WTC11 (cell line): ENCODE results near the gene FAS. TPM values are rescaled to one million over a fixed set of nuclear protein-coding genes. Genes with fewer than 3 reads are reported as not detected.

ENCODE experiments used
- ATAC-seq: fragments of 200-7000 bp; cut with Tn5 transposase; 2 replicates; pipeline ENCODE4 v1.10.0; 2021; ENCODE audit warnings: mild to moderate bottlenecking, moderate library complexity
- CTCF ChIA-PET: fragments of 300-600 bp; sonication (Branson Sonifier 250); formaldehyde crosslinking; loops from one replicate; lab custom pipeline; 2021; ENCODE audit warnings: antibody characterized with exemption; lab: Charles Lee
- POLR2A ChIA-PET: fragments of 350-600 bp; sonication (Branson Sonifier 250); formaldehyde crosslinking; loops from one replicate; lab custom pipeline; 2021; ENCODE audit warnings: antibody characterized with exemption; lab: Charles Lee
- DNase-seq: peaks from one replicate; pipeline ENCODE4 v3.0.0; 2021; ENCODE audit warnings: low spot score
- H3K27ac Mint-ChIP-seq: 2 replicates; pipeline ENCODE4 v1.8.0; 2021; ENCODE audit warnings: mixed read lengths
- H3K27me3 Mint-ChIP-seq: 2 replicates; pipeline ENCODE4 v1.8.0; 2021; ENCODE audit warnings: low read depth, mild to moderate bottlenecking, moderate library complexity, mixed read lengths
- H3K36me3 Mint-ChIP-seq: 2 replicates; pipeline ENCODE4 v1.8.0; 2021; ENCODE audit warnings: mixed read lengths
- H3K4me1 Mint-ChIP-seq: 2 replicates; pipeline ENCODE4 v1.8.0; 2022; ENCODE audit warnings: mixed read lengths
- H3K4me3 Mint-ChIP-seq: 2 replicates; pipeline ENCODE4 v1.8.0; 2021; ENCODE audit warnings: mild to moderate bottlenecking, moderate library complexity, mixed read lengths
- H3K9me3 Mint-ChIP-seq: 2 replicates; pipeline ENCODE4 v1.8.0; 2021; ENCODE audit warnings: mixed read lengths
- ETV6 ChIP-seq: sonication (generic); formaldehyde crosslinking; IDR thresholded peaks from 2 replicates; pipeline ENCODE4 v1.8.1; 2022; ENCODE audit warnings: mild to moderate bottlenecking, missing genetic modification reagents
- FOXP4 ChIP-seq: sonication (generic); formaldehyde crosslinking; IDR thresholded peaks from 2 replicates; pipeline ENCODE4 v1.8.0; 2022; ENCODE audit warnings: mild to moderate bottlenecking, missing genetic modification reagents
- GABPB1 ChIP-seq: sonication (generic); formaldehyde crosslinking; IDR thresholded peaks from 2 replicates; pipeline ENCODE4 v1.8.1; 2023; ENCODE audit warnings: mild to moderate bottlenecking, missing genetic modification reagents
- MXD4 ChIP-seq: fragments of 250-450 bp; sonication (Bioruptor Pico); IDR thresholded peaks from 2 replicates; pipeline ENCODE4 v1.8.0; 2021; ENCODE audit warnings: mild to moderate bottlenecking, moderate library complexity, borderline replicate concordance
- PRDM15 ChIP-seq: sonication (generic); formaldehyde crosslinking; IDR thresholded peaks from 2 replicates; pipeline ENCODE4 v1.8.0; 2022; ENCODE audit warnings: missing genetic modification reagents
- RELA ChIP-seq: sonication (generic); formaldehyde crosslinking; IDR thresholded peaks from 2 replicates; pipeline ENCODE4 v1.8.1; 2022; ENCODE audit warnings: missing genetic modification reagents, mild to moderate bottlenecking, borderline replicate concordance
- RORB ChIP-seq: fragments of 250-450 bp; sonication (Bioruptor Pico); IDR thresholded peaks from 2 replicates; pipeline ENCODE4 v1.9.0; 2021; ENCODE audit warnings: mild to moderate bottlenecking
- TCF7 ChIP-seq: sonication (generic); formaldehyde crosslinking; IDR thresholded peaks from 2 replicates; pipeline ENCODE4 v1.8.0; 2022; ENCODE audit warnings: mild to moderate bottlenecking, low read depth, missing genetic modification reagents, moderate library complexity
- TEAD1 ChIP-seq: sonication (generic); formaldehyde crosslinking; IDR thresholded peaks from 2 replicates; pipeline ENCODE4 v1.8.0; 2022; ENCODE audit warnings: mild to moderate bottlenecking, missing genetic modification reagents
- TP53 ChIP-seq: sonication (generic); formaldehyde crosslinking; IDR thresholded peaks from 2 replicates; pipeline ENCODE4 v1.8.1; 2023; ENCODE audit warnings: mild to moderate bottlenecking, missing genetic modification reagents
- ZNF423 ChIP-seq: fragments of 250-450 bp; sonication (Bioruptor Pico); IDR thresholded peaks from 2 replicates; pipeline ENCODE4 v2.1.2; 2022; ENCODE audit warnings: mild to moderate bottlenecking, moderate library complexity
- total RNA-seq: library from RNA; stranded (reverse); gene quantifications from 3 replicates; pipeline ENCODE4 v1.2.3, GENCODE V29; 2021
- TF ChIP-seq, protein P1 (sequence below): fragments of 250-450 bp; sonication (Bioruptor Pico); IDR thresholded peaks from 2 replicates; pipeline ENCODE4 v1.9.0; 2021; ENCODE audit warnings: mild to moderate bottlenecking, borderline replicate concordance
- TF ChIP-seq, protein P2 (sequence below): sonication (generic); formaldehyde crosslinking; IDR thresholded peaks from 2 replicates; pipeline ENCODE4 v1.8.1; 2023; ENCODE audit warnings: mild to moderate bottlenecking, missing genetic modification reagents
- TF ChIP-seq, protein P3 (sequence below): fragments of 200-600 bp; IDR thresholded peaks from 2 replicates; pipeline ENCODE4 v1.8.0; 2022; ENCODE audit warnings: antibody characterized with exemption
- TF ChIP-seq, protein P4 (sequence below): sonication (generic); formaldehyde crosslinking; IDR thresholded peaks from 2 replicates; pipeline ENCODE4 v1.8.0; 2022; ENCODE audit warnings: mild to moderate bottlenecking, missing genetic modification reagents
- TF ChIP-seq, protein P5 (sequence below): fragments of 250-450 bp; sonication (Bioruptor Pico); conservative IDR thresholded peaks from 2 replicates; pipeline ENCODE4 v1.9.0; 2021; ENCODE audit warnings: mild to moderate bottlenecking

FAS gene
- total RNA-seq, 1 experiment from 2014 or later: 4.1 TPM

GRCh38 chr10:89051593-89051992, 61.0 kb downstream of the FAS start (continued):
- no peak for TF ChIP-seq PRDM15 (CRISPR knock-in tag)
- TF ChIP-seq RORB (CRISPR knock-in tag): no peak
- TF ChIP-seq ZNF423 (CRISPR knock-in tag): no peak
- TF ChIP-seq TP53: no peak
- TF ChIP-seq, protein P1, sequence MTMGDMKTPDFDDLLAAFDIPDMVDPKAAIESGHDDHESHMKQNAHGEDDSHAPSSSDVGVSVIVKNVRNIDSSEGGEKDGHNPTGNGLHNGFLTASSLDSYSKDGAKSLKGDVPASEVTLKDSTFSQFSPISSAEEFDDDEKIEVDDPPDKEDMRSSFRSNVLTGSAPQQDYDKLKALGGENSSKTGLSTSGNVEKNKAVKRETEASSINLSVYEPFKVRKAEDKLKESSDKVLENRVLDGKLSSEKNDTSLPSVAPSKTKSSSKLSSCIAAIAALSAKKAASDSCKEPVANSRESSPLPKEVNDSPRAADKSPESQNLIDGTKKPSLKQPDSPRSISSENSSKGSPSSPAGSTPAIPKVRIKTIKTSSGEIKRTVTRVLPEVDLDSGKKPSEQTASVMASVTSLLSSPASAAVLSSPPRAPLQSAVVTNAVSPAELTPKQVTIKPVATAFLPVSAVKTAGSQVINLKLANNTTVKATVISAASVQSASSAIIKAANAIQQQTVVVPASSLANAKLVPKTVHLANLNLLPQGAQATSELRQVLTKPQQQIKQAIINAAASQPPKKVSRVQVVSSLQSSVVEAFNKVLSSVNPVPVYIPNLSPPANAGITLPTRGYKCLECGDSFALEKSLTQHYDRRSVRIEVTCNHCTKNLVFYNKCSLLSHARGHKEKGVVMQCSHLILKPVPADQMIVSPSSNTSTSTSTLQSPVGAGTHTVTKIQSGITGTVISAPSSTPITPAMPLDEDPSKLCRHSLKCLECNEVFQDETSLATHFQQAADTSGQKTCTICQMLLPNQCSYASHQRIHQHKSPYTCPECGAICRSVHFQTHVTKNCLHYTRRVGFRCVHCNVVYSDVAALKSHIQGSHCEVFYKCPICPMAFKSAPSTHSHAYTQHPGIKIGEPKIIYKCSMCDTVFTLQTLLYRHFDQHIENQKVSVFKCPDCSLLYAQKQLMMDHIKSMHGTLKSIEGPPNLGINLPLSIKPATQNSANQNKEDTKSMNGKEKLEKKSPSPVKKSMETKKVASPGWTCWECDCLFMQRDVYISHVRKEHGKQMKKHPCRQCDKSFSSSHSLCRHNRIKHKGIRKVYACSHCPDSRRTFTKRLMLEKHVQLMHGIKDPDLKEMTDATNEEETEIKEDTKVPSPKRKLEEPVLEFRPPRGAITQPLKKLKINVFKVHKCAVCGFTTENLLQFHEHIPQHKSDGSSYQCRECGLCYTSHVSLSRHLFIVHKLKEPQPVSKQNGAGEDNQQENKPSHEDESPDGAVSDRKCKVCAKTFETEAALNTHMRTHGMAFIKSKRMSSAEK (CRISPR knock-in tag): no peak
- no peak for TF ChIP-seq ETV6 (CRISPR knock-in tag)
- no peak for TF ChIP-seq GABPB1 (CRISPR knock-in tag)

DNA sequence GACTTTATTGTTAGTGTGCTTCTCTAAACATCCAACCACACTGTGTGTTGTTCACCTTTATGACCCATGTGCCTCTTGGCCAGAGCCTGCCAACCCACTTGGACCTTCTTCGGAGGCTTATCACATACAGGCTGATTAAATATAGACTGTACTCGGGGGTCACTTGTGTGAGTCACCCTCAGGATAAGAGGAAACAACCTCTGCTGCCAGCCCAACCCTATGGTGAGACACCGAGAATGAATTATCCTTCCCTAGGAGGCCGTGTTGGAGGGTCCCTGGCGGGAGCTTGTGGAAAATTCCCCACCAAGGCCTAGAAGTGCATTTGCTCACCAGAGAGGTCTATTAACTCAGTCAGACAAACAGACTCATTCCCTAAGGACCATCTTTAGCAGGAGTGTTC, 63.0 kb downstream of the FAS start:
- H3K27ac Mint-ChIP-seq: no peak overlapping the region
- peaks cover 11% of the 10 kb centered on the region for H3K4me1 Mint-ChIP-seq
- H3K9me3 Mint-ChIP-seq: no peaks in the 10 kb centered on the region
- ChIA-PET CTCF (no interaction called here), POLR2A (no interaction called here)
- DNase-seq (no peak), ATAC-seq (no peak)
- no peak overlapping the region for H3K4me3 Mint-ChIP-seq
- H3K36me3 Mint-ChIP-seq: no peaks in the 10 kb centered on the region
- TF ChIP-seq MXD4 (no peak), FOXP4 (no peak)
- no peaks in the 10 kb centered on the region; the same call in 1 of the 2 replicates for H3K27me3 Mint-ChIP-seq

GRCh38 chr10:89055159-89055558, 64.6 kb downstream of the FAS start:
- Mint-ChIP-seq H3K9me3 (no peaks in the 10 kb centered on the region), H3K27ac (no peak overlapping the region), H3K36me3 (no peaks in the 10 kb centered on the region), H3K4me1 (peaks cover 11% of the 10 kb centered on the region), H3K4me3 (no peak overlapping the region), H3K27me3 (no peaks in the 10 kb centered on the region; the same call in 1 of the 2 replicates)
- ChIA-PET CTCF (interaction anchor here (1.1 to 2.3 kb wide), 3 partner anchors 13 to 153 kb away, joined by 3 to 6 read pairs (median 5); partner anchors contain the start of gene CH25H), POLR2A (no interaction called here)
- ATAC-seq (no peak), DNase-seq (no peak)
- no peak for TF ChIP-seq TCF7 (CRISPR knock-in tag)
- TF ChIP-seq, protein P2, sequence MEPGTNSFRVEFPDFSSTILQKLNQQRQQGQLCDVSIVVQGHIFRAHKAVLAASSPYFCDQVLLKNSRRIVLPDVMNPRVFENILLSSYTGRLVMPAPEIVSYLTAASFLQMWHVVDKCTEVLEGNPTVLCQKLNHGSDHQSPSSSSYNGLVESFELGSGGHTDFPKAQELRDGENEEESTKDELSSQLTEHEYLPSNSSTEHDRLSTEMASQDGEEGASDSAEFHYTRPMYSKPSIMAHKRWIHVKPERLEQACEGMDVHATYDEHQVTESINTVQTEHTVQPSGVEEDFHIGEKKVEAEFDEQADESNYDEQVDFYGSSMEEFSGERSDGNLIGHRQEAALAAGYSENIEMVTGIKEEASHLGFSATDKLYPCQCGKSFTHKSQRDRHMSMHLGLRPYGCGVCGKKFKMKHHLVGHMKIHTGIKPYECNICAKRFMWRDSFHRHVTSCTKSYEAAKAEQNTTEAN (CRISPR knock-in tag): no peak
- TF ChIP-seq, protein P3, sequence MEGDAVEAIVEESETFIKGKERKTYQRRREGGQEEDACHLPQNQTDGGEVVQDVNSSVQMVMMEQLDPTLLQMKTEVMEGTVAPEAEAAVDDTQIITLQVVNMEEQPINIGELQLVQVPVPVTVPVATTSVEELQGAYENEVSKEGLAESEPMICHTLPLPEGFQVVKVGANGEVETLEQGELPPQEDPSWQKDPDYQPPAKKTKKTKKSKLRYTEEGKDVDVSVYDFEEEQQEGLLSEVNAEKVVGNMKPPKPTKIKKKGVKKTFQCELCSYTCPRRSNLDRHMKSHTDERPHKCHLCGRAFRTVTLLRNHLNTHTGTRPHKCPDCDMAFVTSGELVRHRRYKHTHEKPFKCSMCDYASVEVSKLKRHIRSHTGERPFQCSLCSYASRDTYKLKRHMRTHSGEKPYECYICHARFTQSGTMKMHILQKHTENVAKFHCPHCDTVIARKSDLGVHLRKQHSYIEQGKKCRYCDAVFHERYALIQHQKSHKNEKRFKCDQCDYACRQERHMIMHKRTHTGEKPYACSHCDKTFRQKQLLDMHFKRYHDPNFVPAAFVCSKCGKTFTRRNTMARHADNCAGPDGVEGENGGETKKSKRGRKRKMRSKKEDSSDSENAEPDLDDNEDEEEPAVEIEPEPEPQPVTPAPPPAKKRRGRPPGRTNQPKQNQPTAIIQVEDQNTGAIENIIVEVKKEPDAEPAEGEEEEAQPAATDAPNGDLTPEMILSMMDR: no peak
- TF ChIP-seq ETV6 (CRISPR knock-in tag): no peak
- no peak for TF ChIP-seq TEAD1
- TF ChIP-seq, protein P4, sequence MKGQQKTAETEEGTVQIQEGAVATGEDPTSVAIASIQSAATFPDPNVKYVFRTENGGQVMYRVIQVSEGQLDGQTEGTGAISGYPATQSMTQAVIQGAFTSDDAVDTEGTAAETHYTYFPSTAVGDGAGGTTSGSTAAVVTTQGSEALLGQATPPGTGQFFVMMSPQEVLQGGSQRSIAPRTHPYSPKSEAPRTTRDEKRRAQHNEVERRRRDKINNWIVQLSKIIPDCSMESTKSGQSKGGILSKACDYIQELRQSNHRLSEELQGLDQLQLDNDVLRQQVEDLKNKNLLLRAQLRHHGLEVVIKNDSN (CRISPR knock-in tag): no peak
- TF ChIP-seq RELA: no peak
- TF ChIP-seq, protein P5, sequence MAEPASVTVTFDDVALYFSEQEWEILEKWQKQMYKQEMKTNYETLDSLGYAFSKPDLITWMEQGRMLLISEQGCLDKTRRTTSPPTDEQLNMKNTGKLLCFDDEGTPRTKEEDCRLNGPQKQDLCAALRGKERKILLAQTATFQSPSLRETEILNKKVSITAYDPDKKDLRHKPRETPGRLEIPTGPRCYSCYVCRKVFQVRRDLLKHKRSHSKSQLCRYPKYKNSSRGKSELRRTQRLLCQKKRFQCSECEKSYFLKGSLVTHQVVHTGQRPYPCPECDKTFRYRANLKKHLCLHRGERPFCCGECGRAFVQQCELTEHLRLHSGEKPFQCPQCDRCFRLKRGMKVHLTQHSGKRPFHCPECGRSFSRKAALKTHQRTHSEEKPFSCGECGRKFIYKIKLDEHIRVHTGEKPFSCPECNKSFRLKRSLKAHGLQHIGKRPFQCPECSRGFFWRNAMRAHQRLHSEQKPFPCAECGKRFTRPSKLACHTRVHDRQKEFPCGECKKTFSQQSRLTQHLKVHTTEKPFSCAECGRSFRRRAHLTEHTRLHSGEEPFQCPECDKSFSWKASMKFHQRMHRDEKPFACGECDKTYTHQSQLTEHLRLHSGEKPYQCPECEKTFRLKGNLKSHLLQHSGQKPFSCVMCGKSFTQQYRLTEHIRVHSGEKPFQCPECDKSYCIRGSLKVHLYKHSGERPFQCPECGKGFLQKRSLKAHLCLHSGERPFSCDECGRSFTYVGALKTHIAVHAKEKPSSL (CRISPR knock-in tag): no peak
